GM19452 (cell line): Measurements from ENCODE around the gene FA2H.
A peak's percentile ranks its signal among the peaks of the same experiment; 100 is the strongest.
"Not testable (repeated sequence)": the region's sequence is repeated elsewhere in the genome, so short reads cannot be mapped to it uniquely, and the experiment has no call there.

Experiments used
- ATAC-seq: cut with Tn5 transposase; IDR thresholded peaks from one replicate; pipeline ENCODE4 v1.9.1; 2021; ENCODE audit not compliant: unreplicated experiment

FA2H gene

DNA sequence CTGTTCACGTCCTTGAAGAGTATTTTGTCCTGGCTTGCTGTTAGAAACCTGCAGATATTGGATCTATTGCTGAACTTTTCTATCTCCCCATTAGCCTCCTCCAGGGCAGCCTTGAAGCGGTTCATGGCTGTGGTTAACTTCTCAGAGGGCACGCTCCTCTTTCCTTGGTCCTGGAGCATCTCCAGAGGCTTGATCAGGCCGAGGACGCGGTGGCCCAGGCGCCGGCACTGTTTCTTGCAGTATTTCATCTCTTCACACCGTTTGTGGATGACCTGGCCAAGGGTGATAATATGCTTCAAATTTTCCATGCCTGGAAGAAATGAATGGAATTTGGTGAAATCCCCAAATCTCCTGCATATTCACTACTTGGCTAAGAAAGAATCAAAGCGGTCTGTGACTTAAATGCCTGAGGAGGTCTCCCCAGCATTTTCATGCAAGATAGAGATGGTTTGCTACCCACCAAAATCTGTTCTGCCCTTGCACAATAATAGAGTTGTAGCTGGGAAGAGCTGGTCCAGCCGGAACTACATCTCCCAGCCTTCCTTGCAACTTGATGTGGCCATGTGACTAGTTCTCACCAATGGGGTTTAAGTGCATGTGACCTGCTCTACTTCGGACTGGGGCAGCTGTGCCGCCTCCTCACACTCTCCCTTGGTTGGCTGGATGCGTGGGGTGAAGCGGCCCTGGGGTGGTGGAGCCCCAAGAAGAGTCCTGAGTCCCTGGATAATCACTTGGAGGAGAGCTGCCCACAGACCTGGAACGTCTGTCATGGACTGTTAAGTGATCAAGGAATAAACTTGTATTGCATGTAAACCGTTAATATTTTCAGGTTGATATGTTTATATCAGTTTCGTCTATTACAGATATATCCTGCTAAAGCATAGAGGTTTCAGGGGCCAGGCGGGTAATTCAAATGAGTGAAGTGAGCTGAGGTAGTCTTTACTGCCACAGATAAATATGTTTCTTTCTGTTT lies 78.9 kb downstream of the FA2H start:
- ATAC-seq = peak; percentile 74

DNA sequence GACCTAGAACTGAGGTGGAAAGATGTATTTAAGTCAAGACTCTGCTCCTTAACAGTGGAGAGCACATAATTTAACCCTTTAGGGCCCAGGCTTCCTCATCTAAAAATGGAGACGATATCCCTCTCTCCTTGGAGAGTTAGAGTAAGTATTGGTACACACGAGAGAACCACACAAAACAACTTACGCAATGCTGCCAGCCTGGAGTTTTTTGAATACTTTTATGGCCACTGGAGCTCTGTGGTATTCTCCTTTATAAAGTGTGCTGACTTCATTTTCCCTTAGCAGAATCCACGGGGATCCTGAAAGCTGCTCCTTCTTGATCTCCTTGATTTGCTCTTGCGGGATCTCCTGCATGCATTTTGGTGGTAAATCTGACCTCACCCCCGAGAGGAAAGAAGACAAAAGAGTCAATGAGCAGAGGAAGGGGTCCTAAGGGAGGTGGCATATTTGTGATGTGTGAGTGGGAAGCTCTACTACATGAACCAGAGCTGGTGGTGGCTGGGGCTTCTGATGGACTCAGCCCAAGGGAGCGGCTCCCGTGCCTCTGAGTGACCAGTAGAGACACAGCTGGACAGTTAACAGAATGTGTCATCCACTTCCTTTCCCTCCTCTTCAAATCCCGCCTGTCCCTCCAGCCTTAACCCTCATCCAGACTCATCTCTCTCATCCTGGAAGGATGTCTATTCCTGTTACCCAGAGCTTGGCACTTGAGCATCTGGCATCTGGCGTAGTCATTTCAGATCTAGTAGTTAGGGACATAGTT lies 83.3 kb downstream of the FA2H start:
- ATAC-seq = no peak

DNA sequence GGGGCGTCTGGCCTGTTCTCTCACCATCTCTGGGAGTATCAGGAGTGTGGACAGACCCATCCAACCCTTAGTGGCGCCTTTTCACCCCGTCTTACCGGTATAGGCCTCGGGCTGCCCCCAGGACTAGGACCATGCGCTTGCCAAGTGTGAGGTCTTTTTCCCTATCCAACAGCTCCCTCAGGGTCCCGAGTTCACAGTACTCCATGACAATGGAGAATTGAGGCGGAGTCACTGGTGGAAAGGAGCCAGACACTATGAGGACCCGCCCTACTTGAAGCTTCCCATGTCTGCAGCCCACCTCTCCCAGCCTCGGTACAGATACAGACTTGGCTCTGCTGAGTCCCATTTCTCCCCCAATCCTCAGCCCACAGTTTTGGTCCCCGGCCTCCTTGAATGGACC lies 92.1 kb downstream of the FA2H start:
- ATAC-seq = no peak

DNA sequence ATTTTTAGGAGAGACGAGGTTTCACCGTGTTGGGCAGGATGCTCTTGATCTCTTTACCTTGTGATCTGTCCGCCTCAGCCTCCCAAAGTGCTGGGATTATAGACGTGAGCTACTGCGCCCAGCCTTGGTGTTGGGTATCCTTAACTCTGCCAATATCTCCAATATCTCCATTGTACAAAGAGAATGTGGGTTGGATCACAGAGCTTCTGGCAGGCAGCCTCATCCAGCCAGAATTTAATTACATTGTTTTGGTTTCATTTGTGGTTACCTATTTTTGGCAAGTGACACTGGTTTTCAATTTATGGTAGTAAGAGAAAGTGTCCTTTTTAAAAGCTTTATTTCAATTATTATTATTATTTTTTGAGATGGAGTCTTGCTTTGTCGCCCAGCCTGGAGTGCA lies 93.9 kb downstream of the FA2H start:
- no peak for ATAC-seq

DNA sequence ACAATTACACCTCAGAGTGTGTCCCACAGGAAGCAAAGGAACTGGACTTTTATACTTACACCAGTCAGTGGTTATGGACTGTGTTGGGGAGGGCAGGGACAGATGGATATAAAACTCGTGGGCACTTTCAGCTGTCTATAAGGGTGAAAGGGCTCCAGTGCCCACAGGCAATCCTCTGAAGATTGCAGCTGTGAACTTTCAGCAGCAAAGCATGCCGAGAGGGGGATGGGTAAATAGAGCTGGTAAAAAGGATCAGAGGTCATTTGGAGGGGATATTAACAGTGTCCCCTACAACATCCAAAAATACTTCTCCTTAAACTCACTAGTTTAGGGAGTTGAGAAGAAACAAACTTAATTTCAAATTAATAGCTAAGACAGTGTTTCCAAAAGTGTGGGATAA lies 94.6 kb downstream of the FA2H start:
- ATAC-seq = no peak

DNA sequence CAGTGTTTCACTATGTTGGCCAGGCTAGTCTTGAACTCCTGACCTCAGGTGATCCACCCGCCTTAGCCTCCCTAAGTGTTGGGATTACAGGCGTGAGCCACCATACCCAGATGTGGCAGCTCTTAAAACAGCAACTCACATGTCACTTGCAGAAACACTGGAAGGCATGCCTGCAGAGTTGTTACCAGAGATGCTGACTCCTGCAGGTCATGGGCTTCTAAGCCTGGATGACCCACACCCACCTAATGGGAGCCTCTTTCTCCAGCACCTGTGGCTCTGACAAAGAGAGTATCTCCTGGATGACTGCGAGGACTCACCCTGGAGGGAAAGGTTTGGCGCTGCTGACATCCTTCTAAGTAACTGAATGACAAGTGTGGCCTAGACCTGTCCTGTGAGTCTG lies 96.8 kb downstream of the FA2H start:
- no peak for ATAC-seq

DNA sequence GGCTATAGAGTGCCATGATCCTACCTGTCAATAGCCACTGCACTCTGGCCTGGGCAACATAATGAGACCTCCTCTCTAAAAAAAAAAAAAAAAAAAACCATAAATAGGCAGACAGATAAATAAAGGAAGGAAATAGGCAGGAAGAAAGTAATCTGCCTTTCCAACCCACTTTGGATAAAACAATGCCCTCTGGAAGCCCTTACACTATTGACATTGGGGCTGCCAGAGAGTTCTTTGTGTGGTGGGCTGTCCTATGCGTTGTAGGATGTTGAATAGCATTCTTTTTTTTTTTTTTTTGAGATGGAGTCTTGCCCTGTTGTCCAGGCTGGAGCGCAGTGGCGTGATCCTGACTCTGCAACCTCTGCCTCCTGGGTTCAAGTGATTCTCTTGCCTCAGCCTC lies 100.7 kb downstream of the FA2H start:
- no peak for ATAC-seq

DNA sequence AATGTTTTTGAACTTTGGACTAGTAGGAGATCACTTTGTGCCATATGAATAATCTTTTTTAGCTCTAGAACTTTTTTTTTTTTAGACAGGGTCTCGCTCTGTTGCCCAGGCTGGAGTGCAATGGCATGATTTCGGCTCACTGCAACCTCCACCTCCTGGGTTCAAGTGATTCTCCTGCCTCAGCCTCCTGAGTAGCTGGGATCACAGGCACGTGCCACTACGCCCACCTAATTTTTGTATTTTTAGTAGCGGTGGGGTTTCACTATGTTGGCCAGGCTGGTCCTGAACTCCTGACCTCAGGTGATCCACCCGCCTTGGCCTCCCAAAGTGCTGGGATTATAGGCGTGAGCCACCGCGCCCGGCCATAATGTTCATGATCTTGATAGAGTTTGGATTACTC lies 105.7 kb downstream of the FA2H start:
- ATAC-seq = not testable (repeated sequence)

DNA sequence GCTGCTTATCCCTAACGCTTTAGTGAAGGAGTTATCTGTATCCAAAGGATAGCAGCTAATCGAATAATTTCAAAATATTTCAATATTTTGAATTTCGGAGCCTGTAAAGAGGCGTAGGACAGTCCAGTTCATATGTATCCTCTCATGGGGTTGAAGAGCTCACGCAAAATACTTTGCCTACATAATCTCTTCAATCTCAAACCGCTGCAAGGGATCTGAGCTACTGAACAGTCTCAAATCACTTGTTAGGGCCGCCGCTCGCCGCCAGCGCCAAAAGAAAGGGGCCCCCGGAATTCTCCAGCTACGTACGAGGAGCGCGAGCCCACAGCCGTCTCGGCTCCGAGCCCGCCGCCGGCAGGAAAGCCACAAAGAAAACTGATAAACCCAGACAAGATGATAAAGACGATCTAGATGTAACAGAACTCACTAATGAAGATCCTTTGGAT lies 107.3 kb downstream of the FA2H start:
- no peak for ATAC-seq

DNA sequence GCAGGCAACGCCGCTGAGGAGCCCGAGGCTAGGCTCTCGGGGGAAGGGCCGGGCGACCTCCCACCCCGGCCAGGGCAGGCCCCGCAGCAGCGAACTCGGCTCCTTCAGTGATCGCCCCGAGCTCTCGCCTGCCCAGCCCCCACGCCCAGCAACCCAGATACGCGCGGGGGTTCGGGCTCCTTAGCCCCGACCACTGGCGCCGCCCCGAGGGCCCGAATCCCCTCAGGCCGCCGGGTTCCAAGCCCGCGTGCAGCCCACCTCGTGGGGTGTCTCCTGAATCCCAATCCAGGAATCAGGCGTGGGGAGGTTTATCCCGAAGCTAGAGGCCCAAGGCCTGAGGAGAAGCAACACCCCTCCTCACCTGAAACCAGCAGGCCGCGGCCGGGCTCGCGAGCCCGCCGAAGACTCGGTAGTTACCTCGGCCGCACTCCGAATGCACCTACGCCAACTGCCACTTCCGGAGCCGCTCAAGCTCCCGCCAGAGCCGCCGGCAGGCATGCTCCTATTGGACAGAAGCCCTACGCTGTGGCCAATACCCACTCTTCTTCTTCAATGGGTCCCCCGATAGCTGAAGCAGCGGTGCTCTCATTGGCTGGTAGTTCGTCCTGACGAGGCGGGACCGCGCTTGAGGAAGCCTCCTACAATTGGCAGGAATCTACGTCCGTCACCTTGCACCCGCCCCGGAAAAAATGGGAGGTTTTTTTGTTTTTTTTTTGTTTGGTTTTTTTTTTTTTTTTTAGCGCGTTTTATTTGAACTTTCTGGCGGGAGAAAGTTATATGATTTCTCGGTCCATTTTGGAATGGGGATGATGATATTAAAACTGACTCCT lies 108.0 kb downstream of the FA2H start, which contains the start of gene RFWD3:
RFWD3 (minus strand) TSS at position 453 of the 830 bp plus-strand sequence. CDS start 5,428 bp downstream, outside the sequence.
- ATAC-seq = peak; percentile 100

DNA sequence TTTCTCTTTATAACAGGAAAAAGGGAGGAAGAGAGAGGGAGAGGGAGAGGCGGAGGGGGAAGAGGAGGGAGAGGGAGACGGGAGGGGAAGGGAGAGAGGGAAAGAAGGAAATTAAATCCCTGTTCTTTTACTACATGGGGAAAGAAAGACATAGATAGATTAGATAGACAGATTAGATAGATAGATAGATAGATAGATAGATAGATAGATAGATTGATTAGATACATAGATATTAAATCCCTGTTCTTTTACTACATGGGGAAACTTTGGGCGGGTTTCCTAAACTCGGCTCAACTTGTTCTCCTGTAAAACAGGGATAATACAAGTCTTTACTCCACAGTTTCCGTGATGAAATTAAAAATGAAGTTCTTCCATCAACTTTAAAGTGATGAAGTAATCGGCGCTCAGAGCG lies 108.6 kb downstream of the FA2H start:
- ATAC-seq = no peak
